GM18858 (cell line): ENCODE measurements around the gene CALU.

Source experiments
- ATAC-seq: cut with Tn5 transposase; IDR thresholded peaks from one replicate; pipeline ENCODE4 v1.9.1; 2021; ENCODE audit not compliant: unreplicated experiment

The CALU gene

DNA sequence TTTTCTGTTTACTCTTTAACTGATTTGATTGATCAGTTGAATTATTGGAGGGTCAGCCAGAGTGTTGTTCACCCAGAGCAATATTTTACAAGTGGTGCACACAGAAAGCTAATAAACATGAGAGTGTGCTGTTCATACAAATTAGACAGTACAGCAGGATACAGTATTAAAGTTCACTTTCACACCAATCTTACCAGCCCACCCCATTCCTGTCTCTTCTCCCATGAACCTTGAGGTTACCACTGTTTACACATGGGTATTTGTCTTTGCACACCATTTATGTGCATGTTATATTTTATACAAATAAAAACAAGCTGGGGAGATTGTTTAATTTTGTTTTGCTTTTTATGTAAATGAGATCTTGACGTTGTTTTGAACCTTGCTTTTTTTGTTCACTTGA is 6.5 kb downstream of the CALU start:
- ATAC-seq, result no peak

DNA sequence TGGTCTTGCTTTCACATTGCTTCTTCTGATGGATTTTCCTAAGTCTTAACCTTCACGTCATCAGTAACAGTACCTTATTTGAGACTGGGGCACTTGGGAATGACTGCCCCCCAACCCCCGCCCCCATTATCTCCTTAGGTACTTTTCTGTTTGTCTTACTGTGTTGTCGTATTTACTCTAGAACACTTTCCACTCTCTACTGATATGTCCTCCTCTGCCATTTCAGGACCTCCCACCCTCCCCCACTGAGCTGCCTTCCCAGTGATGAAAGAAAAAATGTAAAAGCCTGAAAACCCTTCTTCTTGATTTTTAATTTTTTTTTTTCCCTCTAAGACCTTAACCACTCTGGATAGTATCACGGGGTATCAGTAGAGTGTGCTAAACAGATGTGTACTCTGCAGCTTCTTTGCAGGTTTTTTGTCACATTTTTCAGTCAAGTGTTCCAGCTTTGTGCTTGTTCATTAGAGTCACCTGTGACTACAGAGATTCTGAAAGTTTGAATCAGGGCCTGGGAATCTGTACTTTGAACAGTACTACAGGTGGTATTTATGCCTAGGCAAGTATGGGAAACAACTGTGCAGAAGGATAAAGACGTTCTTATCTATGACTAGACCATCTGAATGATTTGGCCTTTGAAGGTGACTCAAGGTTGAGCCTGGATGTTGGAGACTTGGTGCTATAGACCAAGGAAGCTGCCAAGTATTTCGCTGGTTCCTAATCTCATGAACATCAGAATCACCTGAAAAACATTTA is 8.3 kb downstream of the CALU start:
- no peak for ATAC-seq

DNA sequence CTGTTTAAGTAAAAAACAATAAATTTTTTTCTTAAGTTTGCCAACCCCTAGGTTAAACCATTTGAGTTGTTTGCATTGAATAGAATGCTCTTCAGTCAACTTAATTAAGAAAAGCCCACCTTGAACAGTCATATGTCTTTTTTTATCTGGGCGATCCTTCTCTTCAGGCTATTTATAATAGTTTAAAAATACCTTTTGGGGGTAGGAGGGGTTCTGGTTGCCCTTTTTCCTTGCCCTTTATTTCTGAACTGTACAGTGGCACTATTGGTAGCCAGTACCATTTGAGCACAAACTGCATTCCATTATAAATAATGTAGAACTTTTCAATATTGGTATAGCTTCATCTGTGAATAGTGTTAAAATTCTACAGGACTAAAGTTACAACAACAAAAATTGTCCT is 13.1 kb downstream of the CALU start:
- no peak for ATAC-seq

DNA sequence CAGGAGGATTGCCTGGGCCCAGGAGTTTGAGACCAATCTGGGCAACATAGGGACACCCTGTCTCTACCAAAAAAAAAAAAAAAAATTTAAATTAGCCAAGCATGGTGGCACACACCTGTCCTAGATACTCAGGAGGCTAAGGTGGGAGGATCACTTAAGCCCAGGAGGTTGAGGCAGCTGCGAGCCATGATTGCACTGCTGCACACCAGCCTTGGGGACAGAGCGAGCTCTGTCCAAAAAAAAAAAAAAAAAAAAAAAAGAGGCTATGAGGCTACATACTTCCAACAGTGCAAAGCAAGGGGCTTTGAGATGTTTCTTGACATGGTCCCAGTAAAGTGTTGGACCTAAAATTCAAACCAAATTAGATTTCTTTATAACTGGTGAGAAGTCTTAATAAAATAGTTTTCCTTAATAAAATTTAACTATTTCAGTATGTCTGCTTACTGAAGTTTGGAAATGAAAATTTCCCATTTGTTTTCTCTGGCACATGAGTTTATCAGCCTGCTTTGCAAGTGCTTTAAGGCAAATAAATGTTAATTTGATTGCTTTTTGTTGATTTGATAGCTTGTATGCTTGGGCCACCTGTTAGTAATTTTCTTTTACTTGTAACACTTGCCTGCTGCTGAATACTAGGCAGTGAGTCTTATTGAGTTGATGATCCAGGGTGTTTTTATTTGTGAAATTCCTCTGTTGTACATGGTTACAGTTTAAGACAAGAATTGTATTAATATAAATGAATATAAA is 16.1 kb downstream of the CALU start:
- no peak for ATAC-seq

DNA sequence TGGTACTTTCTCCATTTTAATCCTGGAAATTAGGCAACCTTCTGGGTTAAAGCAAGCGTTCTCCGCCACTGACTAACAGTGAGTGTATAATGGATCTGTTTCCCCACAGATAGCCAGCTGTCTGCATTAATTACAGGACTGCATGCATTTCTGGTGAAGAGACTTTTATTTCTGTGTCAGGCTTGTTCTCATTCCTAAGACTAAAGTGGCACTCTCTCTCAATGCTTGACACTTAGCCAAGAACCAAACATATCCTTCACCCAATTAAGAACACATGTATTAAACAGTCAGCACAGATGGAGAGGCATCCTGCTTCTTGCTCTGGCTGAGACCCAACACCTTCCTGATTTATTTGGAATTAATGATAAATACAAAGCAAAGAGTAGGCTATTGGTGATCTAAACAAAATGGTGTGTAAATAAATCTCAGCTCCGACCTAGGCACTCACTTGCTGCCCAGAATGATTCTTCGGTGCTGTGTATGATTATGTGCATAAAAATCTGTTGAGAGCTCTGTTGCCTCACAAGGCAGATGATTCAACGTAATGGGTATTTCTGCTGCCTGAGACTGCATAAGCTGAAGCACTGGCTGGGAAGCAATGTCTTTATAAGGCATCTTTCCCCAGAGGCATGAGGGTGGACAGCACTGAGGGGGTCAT is 16.8 kb downstream of the CALU start:
- no peak for ATAC-seq

DNA sequence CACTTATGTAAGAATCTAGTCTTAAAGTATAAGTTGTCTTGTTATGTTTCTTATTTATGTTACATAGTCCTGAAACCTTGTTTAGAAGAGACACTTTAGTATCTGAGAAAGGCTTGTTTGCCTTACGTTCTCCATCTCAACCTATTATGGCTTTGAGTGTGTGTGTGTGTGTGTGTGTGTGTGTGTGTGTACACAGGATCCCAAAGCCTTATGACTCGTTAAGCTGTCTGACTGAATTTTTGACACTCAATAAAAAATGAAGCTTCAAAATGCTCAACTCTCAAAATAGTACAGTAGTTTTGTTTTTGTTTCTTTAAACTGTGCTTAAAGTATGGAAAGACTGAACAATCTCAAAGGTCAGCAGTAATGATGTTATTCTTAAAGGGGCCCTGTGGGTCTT is 18.0 kb downstream of the CALU start:
- no peak for ATAC-seq

DNA sequence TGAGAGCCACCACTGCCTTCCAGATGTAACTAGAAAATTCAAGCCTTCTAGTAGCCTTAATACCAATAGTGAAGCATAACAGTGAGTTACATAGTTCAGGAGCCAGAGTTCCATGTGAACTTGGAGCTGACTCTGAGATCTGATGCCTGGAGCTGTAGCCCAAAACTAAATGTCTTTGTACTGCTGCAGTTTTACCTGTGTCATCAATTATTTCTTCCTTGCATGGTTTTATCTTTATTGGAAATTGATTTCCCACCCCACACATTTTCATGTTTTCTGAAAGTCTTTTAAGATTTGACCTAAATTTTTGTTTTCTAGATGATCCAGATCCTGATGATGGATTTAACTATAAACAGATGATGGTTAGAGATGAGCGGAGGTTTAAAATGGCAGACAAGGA is 19.4 kb downstream of the CALU start:
- no peak for ATAC-seq

DNA sequence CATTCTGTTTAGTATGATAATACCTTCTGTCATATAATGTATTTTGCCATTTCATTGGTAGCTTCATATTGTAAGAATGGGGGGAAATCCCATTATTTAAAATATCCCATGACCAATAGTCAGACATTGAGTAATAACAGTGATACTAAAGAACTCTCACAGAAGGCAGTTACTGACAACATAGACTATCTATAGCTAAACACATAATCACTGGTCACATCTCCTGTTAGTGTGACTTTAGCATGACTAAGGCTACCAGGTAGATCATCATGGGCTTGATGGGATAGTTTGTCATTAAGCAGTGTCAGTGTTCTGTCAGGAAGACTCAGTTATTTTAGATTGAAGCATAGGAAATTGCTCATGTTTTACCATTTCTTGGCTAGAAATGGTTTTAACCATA is 20.1 kb downstream of the CALU start:
- ATAC-seq, result no peak

DNA sequence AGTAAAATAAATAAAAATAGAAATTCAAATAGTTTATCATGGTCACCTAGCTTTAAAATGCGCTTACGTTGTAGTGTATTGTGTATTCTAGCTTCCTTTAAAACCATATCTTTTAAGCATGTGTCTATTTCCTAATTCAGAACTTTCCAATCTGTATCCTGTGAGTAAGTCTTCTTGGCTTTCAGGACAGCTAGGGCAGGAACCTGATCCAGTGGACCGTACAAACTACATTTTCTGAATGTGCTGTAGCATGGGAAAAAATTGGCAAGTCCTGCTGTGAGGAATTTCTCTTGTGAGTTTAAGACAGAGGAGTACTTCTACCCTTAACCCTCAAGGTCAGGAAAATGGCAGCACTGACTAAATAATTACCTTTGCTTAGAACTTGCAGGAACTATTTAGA is 24.4 kb downstream of the CALU start:
- no peak for ATAC-seq

DNA sequence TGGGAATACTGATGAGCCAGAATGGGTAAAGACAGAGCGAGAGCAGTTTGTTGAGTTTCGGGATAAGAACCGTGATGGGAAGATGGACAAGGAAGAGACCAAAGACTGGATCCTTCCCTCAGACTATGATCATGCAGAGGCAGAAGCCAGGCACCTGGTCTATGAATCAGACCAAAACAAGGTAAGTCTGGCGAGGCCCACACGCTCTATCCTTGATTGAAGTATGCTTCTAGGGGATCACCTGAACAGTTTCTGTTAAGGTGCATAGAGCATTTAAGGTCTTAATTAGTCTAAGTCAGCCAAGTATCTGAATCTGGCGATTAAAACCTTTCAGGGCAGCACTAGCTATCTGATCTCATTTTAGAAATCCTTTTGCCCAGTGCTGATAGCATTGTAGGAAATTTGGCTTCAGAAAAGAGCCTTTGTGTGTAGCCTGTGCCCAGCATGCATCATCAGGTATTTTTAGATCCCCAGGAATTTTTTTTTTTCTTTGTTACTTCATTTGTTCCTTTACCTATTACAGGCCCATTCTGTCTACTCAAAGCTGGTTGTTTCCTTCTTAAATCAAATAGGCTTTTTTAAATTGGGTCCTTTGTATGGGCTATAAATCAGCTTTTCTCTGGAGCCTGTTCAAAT is 28.4 kb downstream of the CALU start:
- no peak for ATAC-seq

DNA sequence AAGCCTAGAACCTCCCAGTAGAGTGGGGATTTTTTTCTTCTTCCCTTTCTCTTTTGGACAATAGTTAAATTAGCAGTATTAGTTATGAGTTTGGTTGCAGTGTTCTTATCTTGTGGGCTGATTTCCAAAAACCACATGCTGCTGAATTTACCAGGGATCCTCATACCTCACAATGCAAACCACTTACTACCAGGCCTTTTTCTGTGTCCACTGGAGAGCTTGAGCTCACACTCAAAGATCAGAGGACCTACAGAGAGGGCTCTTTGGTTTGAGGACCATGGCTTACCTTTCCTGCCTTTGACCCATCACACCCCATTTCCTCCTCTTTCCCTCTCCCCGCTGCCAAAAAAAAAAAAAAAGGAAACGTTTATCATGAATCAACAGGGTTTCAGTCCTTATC is 31.1 kb downstream of the CALU start:
- no peak for ATAC-seq

DNA sequence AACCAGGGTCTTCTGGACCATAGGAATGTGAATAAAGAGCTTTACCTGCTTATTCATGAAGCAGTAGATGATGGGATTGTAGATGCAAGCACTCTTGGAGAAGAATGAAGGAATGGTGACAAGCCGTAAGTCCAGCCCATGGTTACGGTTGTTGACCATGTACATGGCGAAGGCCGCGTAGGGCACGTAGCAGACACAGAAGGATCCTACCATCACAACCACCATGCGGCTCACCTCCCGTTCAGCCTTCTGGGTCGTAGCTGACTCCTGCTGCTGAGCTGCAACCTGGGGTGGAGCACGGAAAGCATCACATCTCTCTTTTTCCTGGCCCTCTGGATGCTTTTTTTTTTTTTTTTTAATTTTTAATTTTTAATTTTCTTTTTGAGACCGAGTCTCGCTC is 34.4 kb downstream of the CALU start:
- no peak for ATAC-seq

DNA sequence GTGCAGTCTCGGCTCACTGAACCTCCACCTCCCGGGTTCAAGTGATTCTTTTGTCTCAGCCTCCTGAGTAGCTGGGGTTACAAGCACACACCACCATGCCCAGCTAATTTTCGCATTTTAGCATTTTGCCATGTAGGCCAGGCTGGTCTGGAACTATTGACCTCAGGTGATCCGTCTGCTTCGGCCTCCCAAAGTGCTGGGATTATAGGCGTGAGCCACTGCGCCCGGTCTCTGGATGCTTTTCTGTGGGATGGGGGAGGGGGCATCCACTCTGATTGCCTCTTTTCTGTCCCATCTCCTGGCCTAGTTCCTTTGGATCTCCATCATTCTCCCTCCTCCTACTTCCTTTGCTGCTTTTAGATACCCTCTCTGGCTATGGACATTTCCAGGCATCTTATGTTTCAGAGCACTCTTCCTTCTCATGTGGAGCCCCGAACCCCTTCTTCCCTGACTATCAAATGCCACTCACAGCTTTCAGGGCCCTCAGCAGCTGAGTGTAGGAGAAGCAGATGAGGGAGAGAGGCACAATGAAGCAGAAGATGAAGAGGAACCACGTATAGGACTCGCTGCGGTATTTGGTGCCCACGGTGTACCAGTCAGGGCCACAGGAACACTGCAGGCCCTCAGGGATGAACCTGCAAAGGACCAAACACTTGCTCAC is 35.0 kb downstream of the CALU start:
- no peak for ATAC-seq

DNA sequence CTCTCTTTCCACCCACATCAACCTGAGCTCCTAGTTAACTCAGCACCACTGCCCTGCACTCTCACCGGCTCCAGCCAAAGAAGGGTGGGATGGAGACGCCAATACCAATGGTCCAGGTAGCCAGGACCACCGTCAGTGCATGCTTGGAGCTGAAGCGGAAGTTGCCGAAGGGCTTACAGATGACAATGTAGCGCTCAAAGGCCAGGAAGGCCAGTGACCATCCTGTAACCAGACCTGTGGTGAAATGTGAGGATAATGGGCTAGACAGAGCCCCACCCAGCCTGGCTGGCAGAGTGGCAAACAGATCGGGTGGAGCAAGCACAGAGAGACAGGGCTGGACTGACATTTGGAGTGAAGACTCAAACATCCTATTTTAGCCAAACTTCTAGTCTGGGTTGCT is 35.8 kb downstream of the CALU start:
- no peak for ATAC-seq

DNA sequence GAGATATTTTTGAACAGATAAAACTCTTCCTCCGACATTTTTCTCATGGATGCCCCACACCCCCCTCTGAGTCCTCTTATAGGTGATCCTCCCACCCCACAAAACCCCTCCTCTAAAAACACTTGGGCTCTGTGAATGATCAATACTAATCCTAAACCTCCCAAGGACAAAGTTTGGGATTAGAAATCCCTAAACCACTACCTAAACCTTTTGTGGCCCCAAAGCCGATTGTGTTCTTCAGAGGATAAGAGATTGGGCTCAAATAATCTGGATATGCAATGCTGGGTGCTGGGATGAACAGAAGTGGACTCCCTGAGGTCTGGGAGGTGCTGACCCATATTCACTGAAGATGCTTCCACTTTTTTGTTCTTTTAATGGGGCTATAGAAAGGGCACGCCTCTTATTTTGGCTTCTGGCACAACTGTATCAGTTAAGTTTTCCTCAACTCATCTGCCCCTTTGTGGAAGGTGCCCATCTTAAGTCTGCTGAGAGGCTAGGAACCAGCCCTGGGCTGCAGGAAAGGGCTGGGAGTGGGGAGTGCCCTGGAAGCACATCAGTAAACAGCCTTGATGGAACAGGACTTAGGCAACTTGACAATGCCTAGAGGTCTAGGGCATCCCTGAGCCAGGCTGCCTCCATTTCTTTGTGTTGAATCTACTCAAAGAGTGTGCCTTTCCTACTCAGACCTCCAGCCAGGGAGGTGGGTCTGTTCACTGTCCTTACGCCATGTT is 36.8 kb downstream of the CALU start, which contains the start of gene OPN1SW:
OPN1SW (minus strand) TSS at position 51 of the 731 bp plus-strand sequence; CDS start at position 38, 13 bp downstream.
- ATAC-seq, result no peak

DNA sequence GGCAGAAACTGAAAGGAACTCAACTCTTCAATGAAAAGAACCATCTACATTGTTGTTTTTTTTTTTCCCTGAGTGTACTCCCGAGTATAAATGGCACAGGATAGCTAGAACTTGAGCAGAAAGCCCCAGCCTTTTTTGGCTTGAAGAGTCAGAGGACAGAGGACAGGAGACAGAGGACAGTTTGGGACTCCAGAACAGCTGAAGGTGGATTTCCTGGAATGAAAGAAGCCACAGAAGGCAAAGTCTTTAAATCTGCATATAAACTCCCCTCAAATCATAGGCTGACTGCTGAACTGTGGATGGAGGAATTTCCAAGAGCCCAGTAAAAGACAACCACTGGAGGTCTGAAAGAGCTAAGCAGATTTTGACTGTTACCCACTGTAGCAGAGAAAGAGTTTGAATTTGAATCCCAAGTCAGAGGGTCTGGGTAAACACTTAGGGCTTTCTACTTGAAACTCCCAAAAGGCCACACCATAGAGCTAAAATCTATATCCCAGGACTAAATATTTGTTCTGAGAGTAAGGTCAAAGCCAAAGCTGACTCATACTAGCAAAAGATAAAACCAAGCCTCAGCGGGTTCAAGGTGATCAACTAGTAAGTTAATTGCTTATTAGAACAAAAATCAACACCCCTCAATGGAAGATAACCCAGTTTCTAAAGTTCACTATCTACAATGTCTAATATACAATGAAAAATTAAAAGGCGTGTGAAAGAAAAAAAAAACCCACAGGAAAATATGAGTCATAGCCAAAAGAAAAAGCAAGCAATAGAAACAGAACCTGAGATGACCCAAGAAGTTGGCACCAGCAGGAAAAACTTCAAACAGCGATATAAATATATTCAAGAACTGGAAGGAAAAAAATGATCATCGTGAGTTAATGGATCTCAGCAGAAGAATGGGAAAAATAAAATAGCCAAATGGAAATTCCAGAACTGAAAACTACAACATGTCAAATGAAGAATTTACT is 38.3 kb downstream of the CALU start:
- no peak for ATAC-seq

DNA sequence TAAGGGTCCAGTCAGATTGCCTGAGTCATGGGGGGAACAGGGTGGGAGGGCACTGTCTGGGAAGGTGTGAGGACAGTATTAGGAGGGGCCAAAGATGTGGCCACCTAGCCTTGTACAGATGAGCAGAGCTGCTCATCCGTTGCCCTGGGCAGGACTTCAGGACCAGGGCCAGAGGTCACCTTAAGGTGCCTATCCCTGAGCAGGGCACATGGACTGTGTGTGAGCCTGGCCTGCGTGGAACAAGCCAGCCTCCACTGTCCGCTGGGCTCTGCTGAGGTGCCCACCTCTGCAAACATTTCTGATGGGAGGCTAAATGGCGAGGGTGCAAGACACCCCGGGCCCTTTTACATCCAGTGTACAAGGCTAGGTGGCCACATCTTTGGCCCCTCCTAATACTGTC is 39.8 kb downstream of the CALU start:
- ATAC-seq, result no peak

DNA sequence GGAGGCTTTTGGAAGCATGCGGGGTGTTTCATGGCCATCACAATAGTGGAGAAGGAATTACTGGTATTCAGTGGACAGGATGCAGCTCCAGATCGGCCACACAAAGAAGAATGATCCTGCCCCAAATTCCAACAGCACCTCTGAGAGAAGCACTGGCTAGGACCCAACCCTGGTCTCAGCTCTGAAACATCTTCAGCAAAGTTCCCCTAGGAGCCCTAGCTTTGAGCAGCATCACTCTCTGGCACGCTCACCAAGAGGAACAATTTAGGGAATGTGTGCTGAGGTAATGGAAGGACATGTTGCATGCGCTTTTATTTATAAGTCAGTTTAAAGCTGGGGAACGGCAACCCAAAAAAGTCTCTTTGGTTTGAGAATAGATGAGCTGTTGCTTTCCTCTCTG is 42.0 kb downstream of the CALU start:
- ATAC-seq, result no peak

DNA sequence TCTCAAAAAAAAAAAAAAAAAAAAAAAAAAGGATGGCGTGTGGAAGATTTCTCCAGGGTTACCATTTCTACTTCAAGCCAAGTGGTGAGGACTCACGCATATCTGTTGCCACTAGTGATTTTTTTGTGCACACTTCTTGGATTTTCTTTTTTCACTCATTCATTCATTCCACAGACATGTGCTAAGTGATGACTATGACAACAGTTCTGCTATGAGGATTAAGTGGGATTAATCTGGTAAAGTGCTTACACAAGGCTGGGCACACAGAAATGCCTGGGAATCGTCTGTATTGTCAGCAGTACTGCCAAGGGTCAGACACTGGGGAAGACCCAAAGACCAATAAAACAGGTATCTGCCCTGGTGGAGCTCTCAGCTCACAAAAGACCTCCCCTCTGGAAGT is 42.7 kb downstream of the CALU start:
- no peak for ATAC-seq
